ENCODE data around the gene CCDC174.
"Not testable (repeated sequence)": the region's sequence is repeated elsewhere in the genome, so short reads cannot be mapped to it uniquely, and the experiment has no call there.

CCDC174 gene

DNA sequence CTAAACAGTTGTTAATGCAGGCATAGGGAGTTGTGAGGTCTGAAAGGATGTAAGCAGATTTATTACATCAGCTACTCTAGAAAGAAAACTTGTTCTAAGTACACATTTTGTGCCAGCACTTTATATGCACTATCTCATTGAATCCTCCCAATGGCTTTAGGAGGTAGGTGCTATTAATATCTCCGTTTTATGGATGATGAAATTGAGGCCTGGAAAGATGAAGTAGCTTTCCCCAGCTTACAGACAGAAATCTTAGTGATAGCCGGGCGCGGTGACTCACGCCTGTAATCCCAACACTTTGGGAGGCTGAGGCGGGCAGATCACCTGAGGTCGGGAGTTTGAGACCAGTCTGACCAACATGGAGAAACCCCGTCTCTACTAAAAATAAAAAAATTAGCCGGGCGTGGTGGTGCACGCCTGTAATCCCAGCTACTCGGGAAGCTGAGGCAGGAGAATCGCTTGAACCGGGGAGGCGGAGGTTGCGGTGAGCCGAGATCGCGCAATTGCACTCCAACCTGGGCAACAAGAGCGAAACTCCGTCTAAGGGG, 872 bp downstream of the CCDC174 start:
- DNase-seq (ENCODE audit: low read depth in 2 of 2), result not testable (repeated sequence)

DNA sequence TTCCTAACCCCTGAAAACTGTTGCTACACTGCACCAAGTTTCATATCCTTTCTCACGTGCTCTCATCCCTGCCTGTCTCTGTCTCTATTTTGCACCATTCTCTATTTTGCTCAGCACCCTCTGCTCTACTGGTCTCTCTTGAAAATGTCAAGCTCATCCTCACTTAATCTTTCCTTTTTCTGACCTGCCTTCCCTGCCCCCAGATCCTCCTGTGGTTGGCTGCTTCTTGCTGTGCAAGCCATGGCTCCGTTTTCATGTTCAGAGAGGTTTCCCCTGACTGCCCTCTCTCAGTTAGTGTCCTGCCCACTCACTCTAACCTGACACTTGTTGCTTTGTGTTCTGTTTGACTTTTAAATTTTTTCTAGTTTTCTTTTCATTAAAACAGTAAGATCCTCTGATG, 6.0 kb downstream of the CCDC174 start:
- no peak for DNase-seq (ENCODE audit: low read depth in 2 of 2)

- no peak for DNase-seq (ENCODE audit: low read depth in 2 of 2)
Measured at GRCh38 chr3:14658978-14659377, 7.4 kb downstream of the CCDC174 start.

GRCh38 chr3:14660942-14661341, 9.4 kb downstream of the CCDC174 start:
- DNase-seq (ENCODE audit: low read depth in 2 of 2), result no peak

DNA sequence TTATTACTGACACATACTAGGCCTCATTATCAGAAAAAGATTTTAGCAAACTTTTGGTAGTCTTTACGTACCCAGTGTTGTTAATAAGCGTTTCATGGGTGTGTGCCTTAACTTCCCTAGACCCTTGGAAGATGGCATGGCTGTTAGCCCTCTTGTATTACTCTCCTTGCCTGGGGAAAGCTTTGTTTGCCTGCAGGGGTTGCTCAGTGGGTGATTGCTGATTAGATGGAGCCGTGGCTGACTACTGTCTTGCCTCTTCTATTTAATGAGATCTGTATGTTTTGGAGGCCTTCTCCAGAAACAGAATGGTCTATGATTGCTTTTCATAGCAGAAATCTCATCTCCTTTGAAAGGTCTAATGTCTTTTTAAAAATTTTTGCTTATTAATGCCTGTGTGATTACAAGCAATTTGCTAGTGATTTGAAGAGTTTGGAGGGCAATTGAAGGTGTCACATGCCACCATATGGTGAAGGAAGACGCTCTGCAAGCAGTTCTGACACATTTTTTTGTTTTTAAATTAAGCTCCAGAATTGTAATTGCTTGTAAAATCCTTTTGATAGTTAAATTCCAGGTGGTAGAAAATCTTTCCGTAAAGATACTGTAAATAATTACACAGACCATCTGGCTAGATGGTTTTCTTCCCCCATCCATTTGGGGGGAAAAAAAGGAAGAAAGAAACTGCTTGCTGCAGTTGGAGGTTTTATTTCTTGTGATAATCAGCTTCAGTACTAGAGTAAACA, 12.0 kb downstream of the CCDC174 start:
- DNase-seq (ENCODE audit: low read depth in 2 of 2), result no peak

- no peak for DNase-seq (ENCODE audit: low read depth in 2 of 2)
Measured at GRCh38 chr3:14664170-14664569, 12.6 kb downstream of the CCDC174 start.

DNA sequence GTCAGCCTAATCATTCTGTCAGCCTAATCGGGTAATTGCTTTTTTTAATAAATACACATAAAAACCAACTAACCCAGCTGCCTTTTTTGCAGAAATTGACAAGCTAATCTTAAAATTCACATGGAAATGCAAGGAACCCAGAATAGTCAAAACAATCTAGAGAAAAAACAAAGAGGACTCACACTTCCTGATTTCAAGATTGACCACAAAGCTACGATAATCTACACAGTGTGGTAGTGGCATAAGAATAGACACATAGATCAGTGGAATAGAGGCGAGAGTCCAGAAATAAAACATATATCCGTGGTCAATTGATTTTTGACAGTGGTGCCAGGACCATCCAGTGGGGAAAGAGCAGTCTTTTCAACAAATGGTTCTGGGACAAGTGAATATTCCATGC, 21.0 kb downstream of the CCDC174 start:
- no peak for DNase-seq (ENCODE audit: low read depth in 2 of 2)

DNA sequence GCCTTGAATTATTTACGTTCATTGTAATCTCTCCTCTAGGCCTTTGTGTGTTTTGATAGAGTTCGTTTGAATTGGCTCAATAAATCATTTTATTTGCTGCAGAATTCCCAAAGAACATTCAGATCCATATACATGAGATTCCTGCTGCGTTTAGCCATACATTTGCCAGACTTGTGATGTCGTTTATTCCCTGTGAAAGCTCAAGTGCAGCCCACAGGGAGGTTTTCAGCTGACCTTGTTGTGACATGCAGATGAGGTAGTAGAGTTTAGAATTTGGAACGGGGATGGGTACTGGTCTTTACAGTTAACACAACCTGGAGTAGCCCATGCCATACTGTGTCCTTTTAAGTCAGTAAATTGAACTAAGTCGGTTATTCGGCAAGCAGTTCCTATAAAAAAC, 23.3 kb downstream of the CCDC174 start, which contains the start of gene C3orf20:
C3orf20 (plus strand) TSS at position 301 of the 400 bp plus-strand sequence. CDS start 7,573 bp downstream, outside the sequence.
- DNase-seq (ENCODE audit: low read depth in 2 of 2), result no peak

DNA sequence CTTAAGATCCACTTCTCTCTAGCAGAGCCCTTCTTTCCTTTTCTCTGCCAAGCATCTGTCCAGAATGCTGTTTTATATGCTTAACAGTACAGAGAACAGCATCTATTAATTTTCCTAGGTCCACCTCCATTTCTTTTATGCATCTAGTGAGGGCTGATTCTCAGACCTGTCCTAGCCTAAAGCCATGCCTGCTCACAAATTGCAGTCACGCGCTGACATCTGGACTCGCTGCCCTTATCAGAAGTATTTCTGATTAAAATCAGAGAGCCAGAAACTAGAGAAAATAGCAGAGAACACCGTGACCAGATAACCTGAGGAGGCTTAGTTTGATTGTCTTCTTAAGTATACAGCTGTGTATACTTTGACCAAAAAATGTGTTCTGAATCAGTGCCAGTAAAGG, 25.3 kb downstream of the CCDC174 start:
- DNase-seq (ENCODE audit: low read depth in 2 of 2), result no peak

DNA sequence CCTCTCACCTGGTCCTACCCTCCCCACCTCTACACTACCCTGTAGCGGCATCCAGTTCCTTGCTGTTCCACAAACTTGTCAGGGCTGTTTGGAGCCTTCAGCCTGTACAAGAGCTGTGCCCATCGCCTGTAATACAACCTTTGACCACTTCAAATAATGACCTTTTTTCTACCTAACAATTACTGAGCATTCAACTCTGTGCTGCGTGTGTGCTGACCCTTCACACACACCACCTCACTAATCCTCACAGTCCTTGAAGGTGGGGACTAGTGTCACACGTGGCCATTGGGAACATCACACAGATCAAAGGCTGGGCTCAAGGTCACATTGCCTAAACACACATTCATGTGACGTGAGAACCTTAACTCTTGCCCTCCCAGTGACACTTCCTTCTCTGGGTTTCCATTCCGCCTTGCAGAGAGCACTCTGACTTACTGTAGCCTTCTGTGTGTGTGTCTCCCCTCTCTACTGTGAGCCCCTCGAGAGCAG, 26.5 kb downstream of the CCDC174 start:
- no peak for DNase-seq (ENCODE audit: low read depth in 2 of 2)

DNA sequence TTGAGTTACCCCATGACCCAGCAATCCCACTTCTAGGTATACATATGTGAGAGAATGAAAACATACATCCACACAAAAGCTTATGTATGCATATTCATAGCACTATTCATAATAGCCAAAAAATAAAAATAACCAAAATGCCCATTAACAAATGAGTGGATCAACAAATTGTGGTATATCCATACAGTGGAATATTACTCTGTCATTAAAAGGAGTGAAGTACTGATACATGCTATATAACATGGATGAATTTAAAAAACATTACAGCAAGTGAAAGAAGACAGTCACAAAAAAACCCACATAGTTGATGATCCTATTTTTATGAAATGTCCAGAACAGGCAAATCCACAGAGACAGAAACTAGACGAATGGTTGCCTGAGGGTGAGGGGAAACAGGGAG, 28.6 kb downstream of the CCDC174 start:
- no peak for DNase-seq (ENCODE audit: low read depth in 2 of 2)

GRCh38 chr3:14680716-14681115, 29.2 kb downstream of the CCDC174 start:
- DNase-seq (ENCODE audit: low read depth in 2 of 2), result no peak

GRCh38 chr3:14684447-14684846, 32.9 kb downstream of the CCDC174 start:
- no peak for DNase-seq (ENCODE audit: low read depth in 2 of 2)

DNA sequence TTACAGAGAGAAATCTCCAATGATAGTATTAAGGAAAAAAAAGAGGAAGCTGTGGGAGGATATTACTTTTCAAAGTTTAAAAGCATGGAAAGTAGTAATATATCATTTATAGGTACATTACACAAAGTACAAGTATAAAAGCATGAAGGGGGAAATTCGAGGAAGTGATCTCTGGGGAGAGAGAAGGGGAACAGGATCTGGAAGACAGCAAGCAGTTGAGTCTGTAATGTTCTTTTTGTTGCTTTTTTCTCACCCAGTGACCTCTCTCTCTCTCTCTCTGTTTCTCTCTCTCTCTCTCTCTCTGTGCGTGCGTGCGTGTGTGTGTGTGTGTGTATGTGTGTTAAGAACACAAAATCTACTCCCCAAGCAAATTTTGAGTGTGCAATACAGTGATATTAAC, 33.6 kb downstream of the CCDC174 start:
- DNase-seq (ENCODE audit: low read depth in 2 of 2), result no peak

DNA sequence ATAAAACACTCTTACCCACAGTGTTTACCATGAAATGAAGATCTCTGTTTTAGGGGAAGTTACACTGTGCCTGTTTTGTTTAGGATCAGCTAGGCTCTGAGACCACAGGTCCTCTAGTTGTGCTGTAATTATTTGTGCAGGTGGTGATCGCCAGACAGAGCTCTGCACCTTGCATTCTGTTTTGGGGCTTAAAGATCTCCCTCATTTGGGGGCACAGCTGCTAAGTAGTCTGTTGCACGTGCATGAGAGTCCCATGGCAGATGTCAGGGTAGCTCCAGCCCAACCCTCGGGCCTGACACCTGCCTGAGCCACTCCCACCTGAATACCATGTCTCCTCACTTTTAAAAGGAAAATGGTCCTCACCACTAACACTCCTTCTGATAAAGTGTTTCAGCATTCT, 35.8 kb downstream of the CCDC174 start:
- no peak for DNase-seq (ENCODE audit: low read depth in 2 of 2)

- no peak for DNase-seq (ENCODE audit: low read depth in 2 of 2)
Measured at GRCh38 chr3:14688525-14688924, 37.0 kb downstream of the CCDC174 start.

GRCh38 chr3:14689247-14689980, 37.9 kb downstream of the CCDC174 start:
- no peak for DNase-seq (ENCODE audit: low read depth in 2 of 2)

GRCh38 chr3:14691239-14691638, 39.7 kb downstream of the CCDC174 start:
- no peak for DNase-seq (ENCODE audit: low read depth in 2 of 2)

DNA sequence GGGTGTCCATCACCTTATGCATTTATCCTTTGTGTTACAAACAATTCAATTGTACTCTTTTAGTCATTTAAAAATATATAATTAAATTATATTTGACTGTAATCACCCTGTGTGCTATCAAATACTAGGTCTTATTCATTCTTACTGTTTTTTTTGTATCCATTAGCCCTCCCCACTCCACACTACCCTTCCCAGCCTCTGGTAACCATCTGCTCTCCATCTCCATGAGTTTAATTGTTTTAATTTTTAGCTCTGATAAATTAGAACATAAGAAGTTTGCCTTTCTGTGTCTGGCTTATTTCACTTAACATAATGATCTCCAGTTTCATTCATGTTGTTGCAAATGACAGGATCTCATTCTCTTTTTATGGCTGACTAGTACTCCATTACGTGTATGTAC, 40.2 kb downstream of the CCDC174 start:
- no peak for DNase-seq (ENCODE audit: low read depth in 2 of 2)

- DNase-seq (ENCODE audit: low read depth in 2 of 2), result no peak
Measured at GRCh38 chr3:14698601-14699244, 47.2 kb downstream of the CCDC174 start.

- no peak for DNase-seq (ENCODE audit: low read depth in 2 of 2)
Measured at GRCh38 chr3:14699643-14700042, 48.1 kb downstream of the CCDC174 start.

DNA sequence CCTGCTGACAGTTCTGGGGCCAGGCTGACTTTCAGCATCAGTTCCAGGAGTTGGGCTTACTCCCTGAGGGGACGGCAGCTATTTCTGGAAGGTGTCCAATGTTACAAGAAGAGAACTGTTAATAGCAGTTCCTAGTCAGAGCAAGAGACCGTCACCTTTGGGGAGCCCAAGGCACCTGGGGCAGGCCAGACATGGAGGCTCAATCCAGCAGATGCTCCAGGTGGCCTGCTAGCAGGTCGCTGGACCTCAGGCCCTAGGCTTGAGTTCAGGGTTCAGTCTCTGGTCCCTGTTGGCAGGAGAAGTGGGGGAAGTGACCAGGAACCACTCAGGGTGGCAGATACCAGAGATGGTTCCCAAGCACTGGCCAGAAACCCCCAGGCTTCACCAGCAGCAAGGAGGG, 49.3 kb downstream of the CCDC174 start:
- DNase-seq (ENCODE audit: low read depth in 2 of 2), result no peak
